Measurements from ENCODE around the gene SNX25.
"Not testable (repeated sequence)": the region's sequence is repeated elsewhere in the genome, so short reads cannot be mapped to it uniquely, and the experiment has no call there.

The SNX25 gene

DNA sequence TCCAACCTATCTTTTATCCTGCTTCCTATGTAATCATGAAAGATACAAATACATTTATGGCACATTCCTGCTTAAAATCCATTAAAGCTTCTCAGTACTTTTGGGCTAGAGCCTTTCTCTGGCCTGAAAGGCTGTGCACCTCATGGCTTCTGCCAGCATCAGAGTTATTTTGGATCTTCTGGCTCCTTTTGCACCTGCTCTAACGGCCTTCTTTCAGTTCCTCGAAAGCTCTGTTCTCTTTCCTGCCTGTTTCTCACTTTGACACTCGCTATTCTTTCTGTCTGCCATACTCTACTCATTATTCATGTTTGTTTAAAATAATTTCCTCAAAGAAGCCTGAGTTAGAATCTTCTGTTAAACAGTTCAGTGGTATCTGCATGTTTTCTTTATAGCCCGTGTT lies 100.4 kb downstream of the SNX25 start:
- DNase-seq, result no peak

- no peak for DNase-seq
Measured at GRCh38 chr4:185311113-185311888, 101.9 kb downstream of the SNX25 start.

DNA sequence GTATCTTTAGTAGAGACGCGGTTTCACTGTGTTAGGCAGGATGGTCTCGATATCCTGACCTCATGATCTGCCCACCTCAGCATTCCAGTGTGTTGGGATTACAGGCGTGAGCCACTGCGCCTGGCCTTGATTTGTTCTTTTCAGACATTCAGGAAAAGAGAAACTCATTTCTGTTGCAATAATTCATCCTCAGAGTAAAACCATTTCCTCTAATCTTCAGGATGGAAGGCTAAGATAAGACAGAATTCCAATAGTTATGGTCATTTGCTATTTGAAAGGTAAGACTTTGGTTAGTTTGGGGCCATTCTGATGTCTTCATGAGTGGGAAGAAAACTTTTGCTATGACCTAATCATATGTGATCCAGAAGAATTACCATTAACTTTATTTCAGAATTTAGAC lies 103.3 kb downstream of the SNX25 start:
- DNase-seq, result no peak

DNA sequence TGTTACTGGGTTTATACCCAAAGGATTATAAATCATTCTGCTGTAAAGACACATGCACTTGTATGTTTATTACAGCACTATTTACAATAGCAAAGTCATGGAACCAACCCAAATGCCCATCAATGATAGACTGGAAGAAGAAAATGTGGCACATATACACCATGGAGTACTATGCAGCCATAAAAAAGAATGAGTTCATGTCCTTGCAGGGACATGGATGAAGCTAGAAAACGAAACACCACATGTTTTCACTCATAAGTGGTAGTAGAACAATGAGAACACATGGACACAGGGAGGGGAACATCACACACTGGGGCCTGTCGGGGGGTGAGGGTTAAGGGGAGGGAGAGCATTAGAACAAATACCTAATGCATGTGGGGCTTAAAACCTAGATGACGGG lies 108.1 kb downstream of the SNX25 start:
- DNase-seq, result not testable (repeated sequence)

GRCh38 chr4:185317880-185318279 lies 108.5 kb downstream of the SNX25 start:
- no peak for DNase-seq

GRCh38 chr4:185318679-185319078 lies 109.3 kb downstream of the SNX25 start:
- no peak for DNase-seq

DNA sequence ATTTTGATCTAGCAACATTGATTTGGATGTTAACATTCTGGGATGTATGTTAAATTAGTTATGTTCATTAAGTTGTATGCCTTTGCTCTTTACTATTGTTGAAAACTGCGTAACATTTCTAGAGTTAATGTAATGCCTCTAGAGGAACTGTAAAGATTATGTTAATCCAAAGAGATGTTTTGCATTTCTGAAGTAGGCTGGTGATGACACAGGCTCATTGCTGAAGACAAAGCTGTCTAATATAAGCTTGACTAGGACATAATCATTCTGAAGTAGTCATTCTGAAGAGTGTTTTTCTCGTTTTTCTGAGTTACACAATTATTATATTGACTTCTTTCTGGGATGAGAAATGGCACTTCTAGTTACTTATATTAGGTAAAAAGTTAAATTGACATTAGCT lies 113.4 kb downstream of the SNX25 start:
- DNase-seq, result no peak

- no peak for DNase-seq
Measured at GRCh38 chr4:185323606-185324005, 114.2 kb downstream of the SNX25 start.

DNA sequence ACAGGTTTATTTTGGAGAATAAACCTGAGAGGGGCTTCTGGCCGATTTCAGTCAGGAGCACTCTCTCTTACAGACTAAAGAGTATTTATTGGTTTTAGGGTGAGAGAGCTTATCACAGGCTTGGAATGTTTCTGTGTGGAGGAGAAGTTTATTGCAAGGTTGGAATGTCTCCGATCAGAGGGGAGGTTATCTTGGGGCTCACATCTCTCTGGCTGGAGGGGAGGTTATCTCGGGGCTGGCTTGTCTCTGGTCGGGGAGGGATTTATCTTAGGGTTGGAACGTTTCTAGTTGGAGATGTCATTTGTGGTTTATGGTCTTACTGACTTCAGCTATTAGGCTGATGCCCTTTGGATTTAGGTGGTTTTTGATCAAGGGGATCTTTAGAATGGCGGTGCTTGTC lies 115.0 kb downstream of the SNX25 start:
- DNase-seq, result not testable (repeated sequence)

- not testable (repeated sequence) for DNase-seq
Measured at GRCh38 chr4:185325721-185326120, 116.3 kb downstream of the SNX25 start.

- DNase-seq, result no peak
Measured at GRCh38 chr4:185328586-185328985, 119.2 kb downstream of the SNX25 start.

- DNase-seq, result not testable (repeated sequence)
Measured at GRCh38 chr4:185329879-185330510, 120.6 kb downstream of the SNX25 start.

GRCh38 chr4:185332575-185333464 lies 123.4 kb downstream of the SNX25 start:
- DNase-seq, result no peak

- DNase-seq, result no peak
Measured at GRCh38 chr4:185334326-185334725, 124.9 kb downstream of the SNX25 start.

DNA sequence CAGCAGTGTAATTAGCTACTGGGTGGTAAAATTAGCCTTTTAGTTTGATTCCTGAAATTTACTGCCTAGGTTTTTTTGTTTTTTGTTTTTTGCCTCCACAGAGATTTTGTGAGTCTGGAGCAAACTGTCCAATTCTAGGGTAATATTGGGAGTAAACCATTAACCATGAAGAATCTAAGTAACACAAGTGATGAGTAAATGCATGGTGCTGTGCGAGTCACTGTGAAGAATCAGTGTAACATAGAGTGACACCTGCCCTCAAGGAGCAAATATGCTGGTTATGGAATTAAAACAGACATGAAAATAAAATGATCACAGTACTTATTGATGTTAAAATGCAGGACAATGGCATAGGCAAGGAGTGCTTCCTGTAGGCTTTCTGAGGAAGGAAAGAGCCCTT lies 126.2 kb downstream of the SNX25 start:
- DNase-seq, result no peak

DNA sequence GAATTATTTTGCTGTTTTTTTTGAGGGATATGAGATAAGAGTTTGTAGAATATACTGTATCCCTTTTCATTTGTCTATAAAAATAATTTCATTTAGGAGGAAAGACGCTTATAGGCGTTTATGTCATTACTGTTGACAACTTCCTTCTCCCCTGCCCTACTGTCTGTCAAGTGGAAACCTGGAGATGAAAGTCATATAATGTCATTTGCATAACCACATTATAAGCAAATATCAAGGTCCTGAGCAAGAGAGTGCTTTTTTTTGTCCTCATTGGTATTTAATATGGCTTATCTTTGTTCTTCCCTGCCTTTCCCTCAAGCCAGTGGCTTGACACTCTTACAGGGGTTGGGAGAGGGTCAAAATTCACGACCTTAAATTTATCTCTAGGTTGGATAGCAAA lies 130.5 kb downstream of the SNX25 start:
- DNase-seq, result no peak

GRCh38 chr4:185341377-185341776 lies 132.0 kb downstream of the SNX25 start:
- DNase-seq, result no peak

- DNase-seq, result no peak
Measured at GRCh38 chr4:185341841-185342240, 132.4 kb downstream of the SNX25 start.

DNA sequence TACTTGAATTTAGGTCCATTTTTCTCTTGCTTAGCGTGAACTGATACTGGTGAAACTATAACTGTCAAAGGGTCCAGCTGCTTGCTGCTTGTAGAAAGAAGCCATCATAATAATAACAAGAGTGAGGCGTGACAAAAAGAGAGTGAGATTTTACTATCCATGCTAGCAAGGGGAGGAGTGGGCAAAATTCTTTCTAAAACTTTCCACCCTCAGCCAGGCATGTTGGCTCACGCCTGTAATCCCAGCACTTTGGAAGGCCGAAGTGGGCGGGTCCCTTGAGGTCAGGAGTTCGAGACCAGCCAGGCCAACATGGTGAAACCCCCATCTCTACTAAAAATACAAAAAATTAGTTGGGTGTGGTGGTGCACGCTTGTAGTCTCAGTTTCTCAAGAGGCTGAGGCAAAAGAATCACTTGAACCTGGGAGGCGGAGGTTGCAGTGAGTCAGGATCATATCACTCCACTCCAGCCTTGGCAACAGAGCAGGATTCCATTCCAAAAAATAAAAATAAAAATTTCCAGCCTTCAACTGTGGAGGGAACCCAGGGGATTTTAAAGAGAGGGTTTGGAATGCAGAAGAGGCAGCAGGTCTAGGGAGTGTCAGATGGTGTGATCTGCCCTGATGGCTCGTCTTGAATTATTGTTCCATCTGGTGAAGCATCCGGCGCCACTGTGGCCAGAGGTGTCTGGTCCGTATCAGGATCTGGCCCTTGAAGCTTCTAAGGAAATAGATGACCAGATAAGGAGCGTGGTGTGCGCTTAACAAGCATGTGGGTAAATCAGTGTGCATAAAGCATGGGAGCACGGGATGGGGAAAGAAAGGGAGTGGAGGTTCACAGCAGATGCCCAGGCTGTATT lies 134.6 kb downstream of the SNX25 start:
- DNase-seq, result no peak

GRCh38 chr4:185344743-185345538 lies 135.5 kb downstream of the SNX25 start:
- no peak for DNase-seq

DNA sequence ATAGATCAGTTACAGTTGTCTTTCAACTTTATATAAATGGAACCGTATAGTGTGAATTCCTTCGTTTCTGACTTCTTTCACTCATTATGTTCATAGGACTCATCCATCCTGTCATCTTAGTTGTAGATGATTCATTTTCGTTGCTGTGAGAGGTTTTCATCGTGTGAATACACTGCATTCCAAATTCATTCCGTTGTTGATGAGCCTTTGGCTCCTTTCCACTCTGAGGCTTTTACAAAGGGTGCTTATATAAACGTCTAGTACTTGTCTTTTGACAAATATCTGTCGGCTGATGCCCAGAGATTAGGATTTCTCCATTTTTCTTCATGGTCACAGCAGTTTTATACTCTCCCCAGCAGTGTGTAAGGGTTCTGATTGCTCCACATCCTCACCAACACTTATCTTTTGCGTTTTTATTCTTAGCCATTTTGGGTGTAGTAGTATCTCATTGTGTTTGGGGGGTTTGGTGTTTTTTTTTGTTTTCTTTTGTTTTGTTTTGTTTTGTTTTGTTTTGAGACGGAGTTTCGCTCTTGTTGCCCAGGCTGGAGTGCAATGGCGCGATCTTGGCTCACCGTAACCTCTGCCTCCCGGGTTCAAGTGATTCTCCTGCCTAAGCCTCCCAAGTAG lies 137.7 kb downstream of the SNX25 start:
- DNase-seq, result no peak
